Lung (tissue), 12 donors: ENCODE results near the gene CARNS1. TPM values are rescaled to one million over a fixed set of nuclear protein-coding genes. Genes with fewer than 3 reads are reported as not detected.
A peak's percentile ranks its signal among the peaks of the same experiment; 100 is the strongest.

Experiments
- ATAC-seq: fragments of 200-7000 bp; cut with Tn5 transposase; one replicate; pipeline ENCODE4 v1.9.1; 2020; ENCODE audit warnings: moderate number of reproducible peaks; ENCODE audit not compliant: insufficient read depth, low FRiP score
- DNase-seq, 3 donors: peaks; one replicate each; pipeline ENCODE4 v3.0.0-alpha.2; 2013 to 2017
- H3K27ac ChIP-seq, 2 donors: one replicate each; pipeline ENCODE4 v1.5.1; 2013; ENCODE audit warnings: mild to moderate bottlenecking in 2 of 2, moderate library complexity in 2 of 2, control low read depth in 1 of 2, inconsistent platforms in 1 of 2, low read depth in 1 of 2, low read length in 1 of 2
- H3K27me3 ChIP-seq, 3 donors: one replicate each; pipeline ENCODE4 v1.5.1; 2013; ENCODE audit warnings: low read length in 2 of 3; ENCODE audit not compliant: control insufficient read depth in 3 of 3, insufficient read depth in 3 of 3
- H3K36me3 ChIP-seq, 4 donors: one replicate each; pipeline ENCODE4 v1.5.1; 2013; ENCODE audit warnings: low read length in 4 of 4, mild to moderate bottlenecking in 1 of 4, moderate library complexity in 1 of 4; ENCODE audit not compliant: control insufficient read depth in 4 of 4, insufficient read depth in 4 of 4
- H3K4me1 ChIP-seq, 5 donors: one replicate each; pipeline ENCODE4 v1.5.1; 2013; ENCODE audit warnings: low read length in 5 of 5, mild to moderate bottlenecking in 2 of 5, moderate library complexity in 1 of 5; ENCODE audit not compliant: control insufficient read depth in 5 of 5, insufficient read depth in 5 of 5
- H3K4me3 ChIP-seq: one replicate; pipeline ENCODE4 v1.5.1; 2013; ENCODE audit warnings: mild to moderate bottlenecking, control low read depth, moderate library complexity
- H3K9ac ChIP-seq, 2 donors: one replicate each; pipeline ENCODE4 v1.5.1; 2013; ENCODE audit warnings: low read length in 2 of 2, control low read depth in 1 of 2; ENCODE audit not compliant: insufficient read depth in 1 of 2
- H3K9me3 ChIP-seq, 4 donors: one replicate each; pipeline ENCODE4 v1.5.1; 2013; ENCODE audit warnings: low read length in 3 of 4, mild to moderate bottlenecking in 1 of 4, moderate library complexity in 1 of 4; ENCODE audit not compliant: control insufficient read depth in 4 of 4, insufficient read depth in 3 of 4
- CTCF ChIP-seq: IDR thresholded peaks from 2 replicates; pipeline ENCODE4 v1.5.1; 2012; ENCODE audit warnings: mild to moderate bottlenecking; ENCODE audit errors: control extremely low read depth, extremely low read depth
- WGBS, 2 donors: extraction: QIAGEN DNeasy Blood & Tissue Kit; methylation state at CpG; one replicate each; pipeline ENCODE4 v1.1.7; 2013; 5-methylcytosine and 5-hydroxymethylcytosine counted together
- polyA plus RNA-seq, 2 donors: library from polyadenylated mRNA; stranded (reverse); fragments of 200-250 nt; gene quantifications; one replicate each; pipeline ENCODE4 v1.2.1, GENCODE V29; 2013
- total RNA-seq, 2 donors: library from RNA; depleted of rRNA in 1 of 2; stranded (reverse); fragments of >200 nt in 1 of 2; gene quantifications; one replicate each; pipeline ENCODE4 v1.2.1, GENCODE V29; 2014 to 2021
- donor health status: control.
- donor health status: control.
- donor health status: Bipolar disorder and iron deficiency.
- donor health status: healthy.
- donor health status: DM: yes; HTN: yes; CAD: no.

CARNS1 gene
- total and polyA plus RNA-seq, 4 donors = 0.15 to 1.7 (median 1.4) TPM

GRCh38 chr11:67369275-67369674, 46.2 kb upstream of the CARNS1 start:
- 68 to 81% methylated on average over 8 of the region's 8 CpGs for WGBS, 2 donors
- Histone ChIP-seq H3K4me1 (peaks cover 10 to 76% (median 44%) of the 10 kb centered on the region in 5 donors), H3K9me3 (no peaks in the 10 kb centered on the region), H3K27ac (peak overlapping the region in 1 of 2 donors; percentile 33), H3K4me3 (no peak overlapping the region), H3K36me3 (peaks cover 0 to 10% (median 6%) of the 10 kb centered on the region in 4 donors), H3K9ac (no peak overlapping the region), H3K27me3 (no peaks in the 10 kb centered on the region)
- DNase-seq = no peak
- TF ChIP-seq CTCF = no peak
- no peak for ATAC-seq

DNA sequence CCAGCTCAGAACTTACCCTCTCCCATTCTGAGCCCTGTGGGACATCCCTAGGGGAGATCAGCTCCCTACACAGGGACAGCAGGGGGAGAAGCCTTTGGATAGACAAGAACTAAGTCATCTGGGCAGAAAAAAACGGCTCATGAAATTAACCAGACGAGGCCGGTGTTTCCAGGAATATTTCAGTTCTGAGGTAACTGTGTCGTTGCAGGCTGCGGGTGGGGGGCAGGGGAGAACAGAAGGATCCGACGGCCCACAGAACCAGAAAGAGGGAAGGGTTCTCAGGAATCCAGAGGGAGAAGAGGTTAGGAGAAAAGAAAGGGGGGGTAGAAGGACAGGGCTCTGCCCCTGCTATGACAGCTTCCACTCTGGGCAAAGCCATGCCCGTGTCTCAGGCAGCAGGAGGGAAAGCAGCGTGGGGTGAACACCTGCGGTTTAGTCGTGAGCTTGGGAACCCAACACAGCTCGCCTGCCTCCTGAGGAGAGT, 45.6 kb upstream of the CARNS1 start:
- ATAC-seq (no peak), DNase-seq (peak in 2 of 3 donors; percentile 40 to 44)
- TF ChIP-seq CTCF = no peak
- WGBS, 2 donors = 39 to 48% methylated on average over 12 of the region's 12 CpGs
- Histone ChIP-seq H3K9ac (no peak overlapping the region), H3K36me3 (peaks cover 0 to 6% (median 1%) of the 10 kb centered on the region in 4 donors), H3K4me1 (peaks cover 14 to 82% (median 48%) of the 10 kb centered on the region in 5 donors), H3K9me3 (no peaks in the 10 kb centered on the region), H3K27ac (peak overlapping the region in 1 of 2 donors; percentile 33), H3K27me3 (no peaks in the 10 kb centered on the region), H3K4me3 (no peak overlapping the region)

DNA sequence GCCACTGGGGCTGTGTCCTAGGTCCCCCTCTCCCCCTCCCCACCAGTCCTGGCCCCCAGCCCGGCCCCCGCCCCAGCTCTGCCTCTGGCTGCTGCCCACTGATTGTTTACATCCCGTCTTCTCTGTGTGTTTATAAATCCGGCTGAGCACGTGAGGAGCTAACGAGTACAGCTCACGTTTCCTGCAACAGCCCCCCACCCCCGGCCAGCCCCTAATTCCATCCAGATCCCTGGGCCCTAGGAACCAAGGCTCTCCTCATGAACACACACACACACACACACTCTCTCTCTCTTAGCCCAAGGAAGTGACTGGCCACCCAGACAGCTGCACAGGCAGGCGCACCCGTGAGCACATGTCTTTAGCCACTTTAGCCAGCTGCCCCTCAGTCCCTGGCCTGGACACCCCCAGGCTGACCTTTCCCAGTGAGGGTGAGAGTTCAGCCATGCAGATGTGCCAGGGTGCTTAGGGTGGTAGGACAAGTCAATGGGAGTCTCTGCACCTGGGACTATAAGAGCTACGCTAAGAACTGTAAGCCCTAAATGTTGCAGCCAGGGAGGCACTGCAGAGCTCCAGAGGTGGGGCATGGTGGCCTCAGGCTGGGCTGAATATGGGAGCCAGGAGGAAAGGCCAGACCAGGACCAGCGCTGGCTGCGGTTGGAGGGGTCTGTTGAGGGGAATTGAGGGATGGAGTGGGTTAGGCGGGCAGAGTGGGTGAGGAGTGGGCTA, 45.0 kb upstream of the CARNS1 start:
- no peaks in the 10 kb centered on the region for H3K9me3 ChIP-seq
- H3K27me3 ChIP-seq = no peaks in the 10 kb centered on the region
- no peak for TF ChIP-seq CTCF
- WGBS, 2 donors = 51 to 52% methylated on average over 14 of the region's 14 CpGs
- no peaks in the 10 kb centered on the region for H3K36me3 ChIP-seq
- peak overlapping the region in 1 of 2 donors; percentile 64 for H3K9ac ChIP-seq
- peak overlapping the region in 1 of 2 donors; percentile 27 for H3K27ac ChIP-seq
- DNase-seq (peak; percentile 90 to 97 (median 94)), ATAC-seq (no peak)
- peaks cover 14 to 76% (median 44%) of the 10 kb centered on the region in 5 donors for H3K4me1 ChIP-seq
- H3K4me3 ChIP-seq = no peak overlapping the region
